GM04504 (cell line): ENCODE data around the gene HK2.
"Not testable (repeated sequence)": the region's sequence is repeated elsewhere in the genome, so short reads cannot be mapped to it uniquely, and the experiment has no call there.

ENCODE experiments used
- DNase-seq: peaks from one replicate; pipeline ENCODE4 v3.0.0-alpha.2; 2012; ENCODE audit warnings: low read depth

HK2 gene

GRCh38 chr2:74877781-74878433 is 44.0 kb downstream of the HK2 start:
- DNase-seq, result no peak

DNA sequence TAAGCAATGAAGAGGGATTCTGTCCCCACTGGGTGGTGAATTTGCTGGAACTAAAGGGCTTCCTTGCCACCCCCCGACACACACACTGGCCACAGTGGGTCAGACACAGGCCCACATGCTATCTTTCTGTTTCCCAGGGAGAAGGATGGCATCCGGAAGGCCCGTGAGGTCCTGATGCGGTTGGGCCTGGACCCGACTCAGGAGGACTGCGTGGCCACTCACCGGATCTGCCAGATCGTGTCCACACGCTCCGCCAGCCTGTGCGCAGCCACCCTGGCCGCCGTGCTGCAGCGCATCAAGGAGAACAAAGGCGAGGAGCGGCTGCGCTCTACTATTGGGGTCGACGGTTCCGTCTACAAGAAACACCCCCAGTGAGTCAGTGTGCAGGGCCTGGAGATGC is 44.6 kb downstream of the HK2 start:
- DNase-seq, result no peak

- no peak for DNase-seq
Measured at GRCh38 chr2:74880054-74880728, 46.3 kb downstream of the HK2 start.

DNA sequence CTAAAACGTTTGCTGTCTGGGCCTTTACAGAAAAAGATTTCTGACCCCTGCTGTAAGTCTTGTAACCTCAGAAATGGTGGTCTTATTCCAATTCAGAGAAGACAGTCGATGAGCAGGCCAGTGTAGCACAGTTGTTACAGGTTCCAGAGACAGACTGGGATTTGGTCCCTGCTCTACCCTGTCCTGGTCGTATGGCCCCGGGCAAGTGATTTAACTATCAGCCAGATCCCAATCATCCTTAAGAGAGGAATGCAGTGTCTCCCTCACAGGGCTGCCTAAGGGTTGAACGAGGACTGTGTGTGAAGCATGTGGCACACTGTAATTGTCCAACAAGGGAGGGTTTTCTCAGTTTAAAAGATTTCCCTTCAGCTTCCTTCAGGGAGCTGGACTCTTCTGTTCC is 47.2 kb downstream of the HK2 start:
- DNase-seq, result no peak

DNA sequence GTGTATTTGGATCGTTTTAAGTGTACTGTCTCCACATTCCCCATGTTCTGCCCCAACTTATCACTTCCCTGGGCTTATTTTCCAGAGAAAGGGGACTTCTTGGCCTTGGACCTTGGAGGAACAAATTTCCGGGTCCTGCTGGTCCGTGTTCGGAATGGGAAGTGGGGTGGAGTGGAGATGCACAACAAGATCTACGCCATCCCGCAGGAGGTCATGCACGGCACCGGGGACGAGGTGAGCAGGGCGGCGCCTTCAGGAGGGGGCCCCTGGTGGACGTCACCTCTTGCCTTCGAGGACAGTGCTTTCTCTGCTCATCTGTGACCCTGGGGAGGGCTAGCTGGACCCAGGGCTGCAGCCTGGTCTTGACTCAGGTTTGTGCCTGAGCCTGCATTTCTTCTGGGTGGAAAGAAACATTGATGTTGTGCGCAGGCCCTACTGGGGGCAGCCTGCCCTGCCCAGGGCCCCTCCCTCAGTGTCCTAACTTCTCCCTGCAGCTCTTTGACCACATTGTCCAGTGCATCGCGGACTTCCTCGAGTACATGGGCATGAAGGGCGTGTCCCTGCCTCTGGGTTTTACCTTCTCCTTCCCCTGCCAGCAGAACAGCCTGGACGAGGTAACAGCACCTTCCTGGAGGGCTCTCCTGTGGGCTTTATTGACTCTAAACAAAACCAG is 47.8 kb downstream of the HK2 start:
- no peak for DNase-seq

DNA sequence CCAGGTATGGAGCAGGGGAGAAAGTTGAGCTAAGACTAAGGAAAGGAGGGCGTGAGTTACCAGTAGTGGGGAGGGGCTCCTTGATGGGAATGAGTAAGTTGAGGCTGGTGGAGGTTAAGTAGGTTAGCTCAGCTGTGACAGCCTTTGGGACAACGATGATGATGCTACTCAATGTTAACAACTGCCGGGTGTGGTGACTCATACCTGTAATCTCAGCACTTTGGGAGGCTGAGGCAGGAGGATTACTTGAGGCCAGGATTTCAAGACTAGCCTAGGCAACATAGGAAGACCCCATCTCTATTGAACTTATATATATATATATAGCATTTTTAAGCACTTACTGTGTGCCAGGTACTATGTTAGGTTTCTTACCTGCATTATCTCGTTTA is 48.4 kb downstream of the HK2 start:
- DNase-seq, result no peak

- DNase-seq, result no peak
Measured at GRCh38 chr2:74883011-74883410, 49.1 kb downstream of the HK2 start.

DNA sequence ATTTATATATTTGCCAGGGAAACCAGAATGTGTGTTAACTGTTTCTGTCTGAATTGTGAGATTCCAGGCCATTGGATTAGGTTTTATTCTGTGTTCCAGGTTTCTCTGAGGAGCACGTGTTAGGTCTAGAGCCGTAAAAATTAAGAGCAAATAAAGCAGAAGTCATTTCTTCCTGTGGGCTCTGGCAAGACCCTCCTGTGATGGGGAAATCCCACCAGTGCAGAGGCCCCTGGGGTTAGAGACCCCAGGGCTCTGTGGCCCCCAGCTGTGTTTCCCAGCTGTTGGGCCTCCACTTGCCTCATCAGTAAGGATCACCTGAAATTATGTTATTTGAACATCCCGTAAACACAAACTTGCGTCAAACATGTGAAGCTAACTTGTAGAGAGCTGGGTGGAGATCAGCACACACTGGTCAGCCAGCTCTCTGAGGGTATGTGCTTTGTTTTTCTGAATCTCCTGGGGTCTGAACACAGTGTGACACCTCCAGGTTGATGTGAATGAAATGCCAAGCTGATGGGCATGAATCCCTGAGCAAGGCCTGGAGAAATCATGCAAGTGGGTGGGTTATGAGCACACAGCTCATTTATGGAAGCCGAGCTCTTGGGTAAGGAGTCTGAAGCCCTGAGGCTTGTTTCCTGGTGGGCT is 50.3 kb downstream of the HK2 start:
- DNase-seq, result no peak

DNA sequence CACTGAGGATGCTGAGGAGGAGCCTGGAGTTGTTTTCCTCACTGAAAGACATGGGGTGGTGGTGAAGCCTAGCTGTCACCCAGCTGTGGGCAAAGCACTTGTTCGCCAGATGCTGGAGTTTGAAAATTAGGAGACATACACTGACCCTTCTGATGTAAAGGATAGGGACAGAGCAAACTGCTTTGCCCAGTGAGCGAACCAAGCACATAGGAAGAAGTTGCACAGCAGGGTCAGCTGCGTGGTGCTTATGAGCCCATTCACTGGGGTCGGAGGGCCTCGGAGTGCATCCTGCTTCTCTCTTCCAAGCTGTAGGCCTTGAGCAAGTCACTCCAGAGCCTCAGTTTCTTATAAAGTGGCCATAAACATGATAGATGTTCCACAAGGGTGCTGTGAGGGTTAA is 50.9 kb downstream of the HK2 start:
- no peak for DNase-seq

- no peak for DNase-seq
Measured at GRCh38 chr2:74886251-74886650, 52.3 kb downstream of the HK2 start.

DNA sequence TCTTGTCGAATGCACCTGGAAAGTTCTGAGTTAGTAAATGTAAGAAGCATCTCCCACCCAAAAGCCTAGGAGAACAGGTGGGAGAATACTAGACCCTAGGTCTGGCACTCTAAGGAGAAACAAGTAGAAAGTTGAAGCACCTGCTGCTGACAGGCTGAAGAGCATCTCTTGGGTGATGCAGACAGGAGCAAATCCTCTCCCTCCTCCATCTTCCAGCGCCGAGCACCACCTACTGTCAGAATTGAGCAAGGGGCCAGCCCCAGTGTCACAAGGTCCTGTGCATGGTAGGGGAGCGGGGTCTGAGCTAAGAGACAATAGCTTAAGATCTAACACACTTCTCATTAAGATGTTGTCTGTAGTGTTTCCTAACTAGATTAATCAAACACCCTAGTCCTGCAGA is 52.9 kb downstream of the HK2 start:
- DNase-seq, result no peak

GRCh38 chr2:74887445-74887951 is 53.6 kb downstream of the HK2 start:
- peak; percentile 93 for DNase-seq

GRCh38 chr2:74887960-74888700 is 54.2 kb downstream of the HK2 start:
- no peak for DNase-seq

GRCh38 chr2:74889159-74889558 is 55.2 kb downstream of the HK2 start:
- no peak for DNase-seq

DNA sequence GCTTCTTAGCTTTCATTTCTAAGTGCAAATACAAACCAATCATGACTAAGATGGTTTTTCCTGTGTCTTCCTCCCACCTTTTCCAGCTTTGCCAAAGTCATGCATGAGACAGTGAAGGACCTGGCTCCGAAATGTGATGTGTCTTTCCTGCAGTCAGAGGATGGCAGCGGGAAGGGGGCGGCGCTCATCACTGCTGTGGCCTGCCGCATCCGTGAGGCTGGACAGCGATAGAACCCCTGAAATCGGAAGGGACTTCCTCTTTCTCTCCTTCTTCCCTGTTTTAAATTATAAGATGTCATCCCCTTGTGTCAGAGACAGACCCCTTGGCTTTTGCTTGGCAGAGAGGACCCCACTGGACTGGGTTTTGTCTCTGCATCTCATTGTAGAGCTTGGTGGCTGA is 56.8 kb downstream of the HK2 start:
- DNase-seq, result no peak

- no peak for DNase-seq
Measured at GRCh38 chr2:74891136-74891764, 57.3 kb downstream of the HK2 start.

DNA sequence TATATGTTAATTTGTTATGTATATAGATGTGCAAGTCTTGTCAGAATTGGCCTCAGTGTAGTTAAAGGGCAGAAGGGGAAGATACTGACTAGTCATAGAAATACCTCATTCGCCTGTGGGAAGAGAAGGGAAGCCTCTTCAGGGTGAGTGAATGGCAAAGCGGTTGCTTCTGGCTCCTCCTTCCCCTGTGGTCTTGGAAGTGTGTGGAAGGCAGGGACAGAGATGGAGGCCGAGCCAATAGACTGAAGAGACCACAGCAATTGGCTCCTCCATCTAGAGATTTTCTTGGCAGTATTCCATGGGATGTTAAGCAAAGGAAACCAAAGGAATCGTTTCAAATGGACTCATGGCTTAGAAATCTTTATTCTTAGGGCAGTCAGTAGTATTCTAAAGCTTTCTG is 57.9 kb downstream of the HK2 start:
- not testable (repeated sequence) for DNase-seq

DNA sequence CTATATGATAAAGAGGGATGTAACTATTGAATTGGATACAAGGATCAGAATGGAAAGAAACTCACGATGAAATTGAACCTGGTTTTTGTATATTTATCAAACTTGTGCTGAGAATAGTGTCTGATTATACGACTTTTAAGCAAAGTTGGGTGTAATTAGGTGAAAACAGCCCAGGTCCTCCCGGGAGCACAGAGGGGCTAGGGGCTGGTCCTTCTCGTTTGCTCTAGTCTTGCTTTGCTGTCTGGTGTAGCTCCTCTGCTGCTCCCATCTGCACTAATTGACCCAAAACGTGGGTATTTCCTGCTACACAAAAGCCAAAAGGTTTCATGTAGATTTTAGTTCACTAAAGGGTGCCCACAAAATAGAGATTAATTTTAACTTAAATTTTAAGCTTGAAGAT is 58.7 kb downstream of the HK2 start:
- no peak for DNase-seq

DNA sequence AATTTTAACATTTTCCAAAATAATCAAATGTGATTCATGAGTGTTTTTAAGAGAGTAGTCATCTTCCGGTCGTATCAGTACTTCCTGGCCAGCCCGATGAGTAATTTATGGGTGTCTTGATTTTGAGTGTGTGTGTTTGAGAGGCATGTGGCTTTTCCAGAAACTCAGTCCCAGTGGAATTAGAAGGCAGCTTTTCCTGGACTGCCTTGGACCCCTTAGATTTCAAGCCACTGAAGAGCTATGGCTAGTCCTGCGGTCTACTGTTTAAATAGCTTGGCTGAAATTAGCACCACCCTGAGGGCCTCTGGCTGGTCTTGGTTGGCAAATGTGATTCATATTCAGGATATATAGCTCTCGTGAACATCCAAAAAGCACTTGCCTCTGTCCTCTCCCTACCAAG is 59.4 kb downstream of the HK2 start:
- peak; percentile 68 for DNase-seq

DNA sequence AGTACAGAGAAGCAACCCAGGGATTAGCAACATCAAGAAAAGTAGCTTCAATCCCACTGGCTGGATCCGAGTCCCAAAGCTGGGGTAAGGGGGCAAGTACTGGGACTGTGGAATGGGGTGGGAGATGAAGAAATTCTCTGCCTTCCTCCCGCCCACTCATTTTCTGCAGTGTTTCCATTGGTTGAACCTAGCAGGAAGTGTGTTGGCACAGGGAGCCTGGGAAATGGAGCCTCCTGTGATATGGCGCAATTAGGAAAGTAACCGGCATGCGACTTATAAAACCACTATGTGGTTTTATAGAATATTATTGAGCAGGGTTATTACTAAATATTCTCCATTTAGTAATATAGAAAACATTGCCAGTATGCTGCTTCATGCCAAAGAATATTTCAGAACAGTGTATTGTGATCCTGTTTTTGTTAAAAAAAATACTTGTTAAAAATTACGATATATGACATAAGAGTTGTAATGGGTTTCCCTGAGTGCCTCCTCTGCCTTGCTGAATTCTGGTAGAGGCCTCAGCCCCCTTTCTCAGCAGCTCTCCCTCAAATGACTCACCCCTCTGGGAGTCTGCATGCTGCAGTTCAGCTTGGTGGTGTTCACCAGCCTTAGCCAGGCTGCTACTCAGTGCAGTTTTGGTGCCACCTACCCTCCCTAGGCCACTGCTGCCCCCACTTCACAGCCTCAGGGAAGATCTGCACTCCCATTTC is 60.5 kb downstream of the HK2 start:
- DNase-seq, result peak; percentile 67

DNA sequence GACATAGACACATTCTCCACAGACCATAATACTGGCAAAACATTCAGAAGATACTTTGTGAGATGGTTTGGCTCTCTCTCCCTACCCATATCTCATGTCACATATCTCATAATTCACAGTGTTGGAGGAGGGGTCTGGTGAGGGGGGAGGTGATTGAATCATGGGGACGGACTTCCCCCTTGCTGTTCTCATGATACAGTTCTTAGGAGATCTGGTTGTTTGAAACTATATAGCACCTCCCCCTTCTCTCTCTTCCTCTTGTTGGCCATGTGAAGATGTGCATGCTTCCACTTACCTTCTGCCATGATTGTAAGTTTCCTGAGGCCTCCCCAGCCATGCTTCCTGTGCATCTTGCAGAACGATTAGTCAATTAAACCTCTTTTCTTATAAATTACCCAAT is 61.1 kb downstream of the HK2 start:
- DNase-seq, result no peak
